KBM-7 (cell line): Measurements from ENCODE around the gene CRYBB1.
"Not testable (repeated sequence)": the region's sequence is repeated elsewhere in the genome, so short reads cannot be mapped to it uniquely, and the experiment has no call there.

Experiments used
- DNase-seq: peaks from one replicate; pipeline ENCODE4 v3.0.0-alpha.2; 2015
- in situ Hi-C: fragments of 300-500 bp; cut with MboI; formaldehyde crosslinking; loops from 2 replicates; pipeline ENCODE4 v1.14.3; 2020; ENCODE audit warnings: low sequenced_read_pairs, low pct_unique_long_range_greater_than_20kb, mixed read lengths

The CRYBB1 gene

GRCh38 chr22:26642465-26643417, 24.9 kb upstream of the CRYBB1 start:
- DNase-seq: peak; percentile 89
- in situ Hi-C loops: no loop called here

- in situ Hi-C loops: no loop called here
- no peak for DNase-seq
Observed at GRCh38 chr22:26636296-26636695, 18.5 kb upstream of the CRYBB1 start.

GRCh38 chr22:26635117-26635516, 17.3 kb upstream of the CRYBB1 start:
- DNase-seq: no peak
- in situ Hi-C loops: no loop called here

GRCh38 chr22:26634189-26634588, 16.4 kb upstream of the CRYBB1 start:
- DNase-seq: no peak
- in situ Hi-C loops: no loop called here

- in situ Hi-C loops: no loop called here
- peak; percentile 85 for DNase-seq
Observed at GRCh38 chr22:26632422-26633155, 14.8 kb upstream of the CRYBB1 start.

- DNase-seq: no peak
- in situ Hi-C loops: no loop called here
Observed at GRCh38 chr22:26631282-26631681, 13.5 kb upstream of the CRYBB1 start.

- in situ Hi-C loops: no loop called here
- no peak for DNase-seq
Observed at GRCh38 chr22:26629988-26630761, 12.3 kb upstream of the CRYBB1 start.

GRCh38 chr22:26624803-26625202, 7.0 kb upstream of the CRYBB1 start:
- no peak for DNase-seq
- in situ Hi-C loops: no loop called here

GRCh38 chr22:26623984-26624383, 6.2 kb upstream of the CRYBB1 start:
- in situ Hi-C loops: no loop called here
- DNase-seq: no peak

GRCh38 chr22:26621663-26622062, 3.8 kb upstream of the CRYBB1 start, which contains the start of gene CRYBA4:
TSS of gene CRYBA4 (plus strand) at chr22:26621963. CDS start at chr22:26622597, 634 bp downstream.
- in situ Hi-C loops: no loop called here
- DNase-seq: no peak

GRCh38 chr22:26620197-26620596, 2.4 kb upstream of the CRYBB1 start:
- DNase-seq: no peak
- in situ Hi-C loops: no loop called here

GRCh38 chr22:26619510-26619909, 1.7 kb upstream of the CRYBB1 start:
- in situ Hi-C loops: no loop called here
- no peak for DNase-seq

- no peak for DNase-seq
- in situ Hi-C loops: no loop called here
Observed at GRCh38 chr22:26618455-26618854, 628 bp upstream of the CRYBB1 start.

GRCh38 chr22:26616650-26617049, 1.2 kb downstream of the CRYBB1 start:
- no peak for DNase-seq
- in situ Hi-C loops: no loop called here

GRCh38 chr22:26615830-26616435, 1.9 kb downstream of the CRYBB1 start:
- DNase-seq: no peak
- in situ Hi-C loops: no loop called here

- in situ Hi-C loops: no loop called here
- DNase-seq: no peak
Observed at GRCh38 chr22:26615149-26615548, 2.7 kb downstream of the CRYBB1 start.

GRCh38 chr22:26614322-26614721, 3.5 kb downstream of the CRYBB1 start:
- in situ Hi-C loops: no loop called here
- no peak for DNase-seq

- in situ Hi-C loops: not testable (repeated sequence)
Observed at GRCh38 chr22:26613753-26614152, 4.1 kb downstream of the CRYBB1 start.

GRCh38 chr22:26612652-26613051, 5.2 kb downstream of the CRYBB1 start:
- DNase-seq: no peak
- in situ Hi-C loops: no loop called here

More at GRCh38 chr22:26613753-26614152, 4.1 kb downstream of the CRYBB1 start:
- DNase-seq: not testable (repeated sequence)
